HepG2 (cell line): ENCODE results near the gene NFATC3. TPM values are rescaled to one million over a fixed set of nuclear protein-coding genes. Genes with fewer than 3 reads are reported as not detected.

Experiments
- ATAC-seq: fragments of 200-7000 bp; cut with Tn5 transposase; 3 replicates; pipeline ENCODE4 v1.9.1; 2020; ENCODE audit warnings: mild to moderate bottlenecking, moderate library complexity
- BruUV-seq: library from RNA; stranded (reverse); fragments of 400-500 nt; replicated peaks from 2 replicates; lab custom pipeline; 2021; lab: Mats Ljungman, UMichigan
- CTCF ChIA-PET: fragments of 300-600 bp; formaldehyde crosslinking; extraction: SDS; loops from one replicate; lab custom pipeline; 2021; ENCODE audit warnings: low total read pairs, inconsistent platforms, low intra/inter-chr PET ratio; lab: Yijun Ruan, JAX
- POLR2A ChIA-PET: fragments of 350-600 bp; sonication (Branson Sonifier 250); formaldehyde crosslinking; loops from one replicate; lab custom pipeline; 2020; ENCODE audit warnings: antibody characterized with exemption, inconsistent platforms; lab: Yijun Ruan, JAX
- DNase-seq: peaks from one replicate; pipeline ENCODE4 v3.0.0-alpha.2; 2015; ENCODE audit warnings: low spot score
- FAIRE-seq: peaks from 3 replicates; lab custom pipeline; 2011; peaks lifted over from hg19 to GRCh38; lab: Jason Lieb, UNC
- H2AFZ ChIP-seq: one replicate; pipeline ENCODE4 v1.6.1; 2011; ENCODE audit warnings: low read length, inconsistent platforms
- H3K27ac ChIP-seq: fragments of 300-600 bp; 3 replicates; pipeline ENCODE4 v1.8.0; 2011; ENCODE audit warnings: mixed run types, mild to moderate bottlenecking, mixed read lengths, low read length, inconsistent platforms; ENCODE audit not compliant: insufficient read depth; ENCODE audit errors: extremely low read length
- H3K27me3 ChIP-seq, 2 experiments: fragments of 200-600 bp in 1 of 2; 2 replicates in 1 of 2; 3 replicates in 1 of 2; pipeline versions ENCODE4 v1.6.0 to v1.8.0; 2011; ENCODE audit warnings: low read length in 2 of 2, mild to moderate bottlenecking in 2 of 2, moderate library complexity in 2 of 2, inconsistent platforms in 1 of 2; ENCODE audit not compliant: insufficient read depth in 2 of 2, control insufficient read depth in 1 of 2
- H3K36me3 ChIP-seq, 2 experiments: fragments of 200-600 bp in 1 of 2; replicated peaks in 1 of 2; 2 replicates in 1 of 2; 3 replicates in 1 of 2; pipeline versions ENCODE4 v1.5.1 to v1.8.0; 2011; ENCODE audit warnings: low read length in 2 of 2, inconsistent platforms in 1 of 2; ENCODE audit not compliant: insufficient read depth in 2 of 2, control insufficient read depth in 1 of 2
- H3K4me1 ChIP-seq: 2 replicates; pipeline ENCODE4 v1.5.1; 2012; ENCODE audit warnings: low read length, inconsistent platforms; ENCODE audit not compliant: insufficient read depth
- H3K4me2 ChIP-seq: 2 replicates; pipeline ENCODE4 v1.6.0; 2011; ENCODE audit warnings: low read depth, low read length, inconsistent platforms
- H3K4me3 ChIP-seq, 3 experiments: fragments of 200-600 bp in 1 of 3; sonication (generic), shearing (Covaris generic) in 1 of 3; replicated peaks in 1 of 3; 2 replicates each; pipeline ENCODE4 v1.5.1; 2011 to 2016; ENCODE audit warnings: low read length in 3 of 3, inconsistent platforms in 2 of 3, low read depth in 2 of 3, mild to moderate bottlenecking in 2 of 3, control low read depth in 1 of 3, mixed read lengths in 1 of 3; ENCODE audit not compliant: insufficient read depth in 1 of 3
- H3K79me2 ChIP-seq: one replicate; pipeline ENCODE4 v1.6.1; 2011; ENCODE audit warnings: low read length, inconsistent platforms; ENCODE audit not compliant: insufficient read depth
- H3K9ac ChIP-seq: 2 replicates; pipeline ENCODE4 v1.6.0; 2011; ENCODE audit warnings: mild to moderate bottlenecking, low read depth, low read length, inconsistent platforms; ENCODE audit not compliant: insufficient read depth
- H3K9me3 ChIP-seq: 2 replicates; pipeline ENCODE4 v1.5.1; 2012; ENCODE audit warnings: mild to moderate bottlenecking, low read length
- H4K20me1 ChIP-seq: 2 replicates; pipeline ENCODE4 v1.6.0; 2011; ENCODE audit warnings: inconsistent platforms, mild to moderate bottlenecking, low read length, moderate library complexity; ENCODE audit not compliant: insufficient read depth
- ASH2L ChIP-seq: fragments of 300-600, 200-600 bp; sonication (generic); IDR thresholded peaks from 2 replicates; pipeline ENCODE4 v1.7.0; 2017; ENCODE audit warnings: low read depth, mild to moderate bottlenecking, moderate library complexity, mixed read lengths, low read length; ENCODE audit not compliant: insufficient read length
- CCDC6 ChIP-seq: sonication (generic); formaldehyde crosslinking; IDR thresholded peaks from 2 replicates; pipeline ENCODE4 v1.8.1; 2022; ENCODE audit warnings: mild to moderate bottlenecking, missing genetic modification reagents, moderate library complexity
- CEBPB ChIP-seq: IDR thresholded peaks from 2 replicates; pipeline ENCODE4 v1.6.1; 2011; ENCODE audit warnings: low read depth, low read length, improper control_type of control experiment, borderline replicate concordance
- HMG20B ChIP-seq: conservative IDR thresholded peaks from 2 replicates; pipeline ENCODE4 v1.6.1; 2016; ENCODE audit warnings: missing genetic modification reagents, missing compliant biosample characterization
- IRF2 ChIP-seq: IDR thresholded peaks from 2 replicates; pipeline ENCODE4 v1.6.1; 2018; ENCODE audit warnings: missing genetic modification reagents, missing compliant biosample characterization
- JUN ChIP-seq: sonication (generic); formaldehyde crosslinking; IDR thresholded peaks from 2 replicates; pipeline ENCODE4 v1.4.0; 2020; ENCODE audit warnings: mild to moderate bottlenecking, missing genetic modification reagents
- MAFK ChIP-seq, 2 experiments: IDR thresholded peaks in 1 of 2; conservative IDR thresholded peaks in 1 of 2; 2 replicates each; pipeline ENCODE4 v1.6.1; 2011; ENCODE audit warnings: improper control_type of control experiment in 2 of 2, low read length in 2 of 2
- MEIS1 ChIP-seq: sonication (generic); formaldehyde crosslinking; IDR thresholded peaks from 2 replicates; pipeline ENCODE4 v1.9.0; 2021; ENCODE audit warnings: mild to moderate bottlenecking, missing genetic modification reagents, moderate library complexity, borderline replicate concordance
- NFYC ChIP-seq: IDR thresholded peaks from 2 replicates; pipeline ENCODE4 v1.6.1; 2016; ENCODE audit warnings: missing genetic modification reagents, missing compliant biosample characterization
- PAWR ChIP-seq: sonication (generic); formaldehyde crosslinking; IDR thresholded peaks from 2 replicates; pipeline ENCODE4 v1.4.0; 2020; ENCODE audit warnings: missing genetic modification reagents, mild to moderate bottlenecking, borderline replicate concordance
- SIX1 ChIP-seq: sonication (generic); formaldehyde crosslinking; IDR thresholded peaks from 2 replicates; pipeline ENCODE4 v1.4.0; 2020; ENCODE audit warnings: missing genetic modification reagents, borderline replicate concordance
- ZBTB39 ChIP-seq: sonication (generic); formaldehyde crosslinking; IDR thresholded peaks from 2 replicates; pipeline ENCODE4 v1.5.0; 2020; ENCODE audit warnings: missing genetic modification reagents
- ZBTB7B ChIP-seq: sonication (generic); formaldehyde crosslinking; IDR thresholded peaks from 2 replicates; pipeline ENCODE4 v1.4.0; 2020; ENCODE audit warnings: missing genetic modification reagents
- ZFP41 ChIP-seq: sonication (generic); formaldehyde crosslinking; IDR thresholded peaks from 2 replicates; pipeline ENCODE4 v1.4.0; 2020; ENCODE audit warnings: mild to moderate bottlenecking, missing genetic modification reagents, borderline replicate concordance
- ZNF891 ChIP-seq: sonication (generic); formaldehyde crosslinking; IDR thresholded peaks from 2 replicates; pipeline ENCODE4 v1.5.0; 2020; ENCODE audit warnings: mild to moderate bottlenecking, missing genetic modification reagents
- ZSCAN9 ChIP-seq: IDR thresholded peaks from 2 replicates; pipeline ENCODE4 v1.6.1; 2016; ENCODE audit warnings: borderline replicate concordance
- WGBS: methylation state at CpG from one replicate; pipeline ENCODE4 v1.1.6; 2017; ENCODE audit warnings: low lambda C conversion rate; 5-methylcytosine and 5-hydroxymethylcytosine counted together
- in situ Hi-C: cut with HindIII; loops from 2 replicates; pipeline ENCODE4 v1.10.0; 2017; ENCODE audit warnings: low pct_unique_long_range_greater_than_20kb; ENCODE audit not compliant: extremely low pct_ligation_motif_present
- intact Hi-C: fragments of 100-400 bp; cut with micrococcal nuclease; formaldehyde crosslinking; loops from one replicate; pipeline ENCODE4 v1.10.0; 2022; ENCODE audit not compliant: unreplicated experiment
- polyA plus RNA-seq, 8 experiments: library from polyadenylated mRNA; depleted of rRNA in 3 of 8; stranded (reverse) in 7 of 8; unstranded in 1 of 8; fragments of >200 nt; fragmentation: Illumina TruSeq in 4 of 8; extraction: Trizol in 4 of 8; gene quantifications; 2 replicates each; pipeline versions ENCODE4 v1.2.1 to v1.2.3, GENCODE V29; 2011 to 2016; ENCODE audit warnings: low read depth in 4 of 8, missing spikeins in 1 of 8, mixed read lengths in 1 of 8; ENCODE audit not compliant: insufficient read depth in 1 of 8
- total RNA-seq, 5 experiments: library from RNA; depleted of rRNA; stranded (reverse); fragments of >200 nt; fragmentation: Illumina TruSeq; extraction: Trizol; gene quantifications; 2 replicates each; pipeline ENCODE4 v1.2.3, GENCODE V29; 2016; ENCODE audit warnings: low read depth in 1 of 5
- TF ChIP-seq, protein P1 (sequence below): sonication (generic); formaldehyde crosslinking; IDR thresholded peaks from 2 replicates; pipeline ENCODE4 v1.4.0; 2020; ENCODE audit warnings: missing genetic modification reagents
- TF ChIP-seq, protein P2 (sequence below): sonication (generic); formaldehyde crosslinking; IDR thresholded peaks from 2 replicates; pipeline ENCODE4 v1.5.1; 2020; ENCODE audit warnings: mild to moderate bottlenecking, missing genetic modification reagents, borderline replicate concordance

NFATC3 gene
- total and polyA plus RNA-seq, 2 of the 13 experiments (the other 11 are each of a cell fraction or from before 2014, with no cell fraction given), result 52.6 to 62.7 TPM

- no peaks in the 10 kb centered on the region for H3K9me3 ChIP-seq
- H3K27ac ChIP-seq, result peak overlapping the region; percentile 15
- H4K20me1 ChIP-seq, result peaks cover 81% of the 10 kb centered on the region
- intact Hi-C loops (loop anchor here (10.0 kb wide), 1 partner anchor 63 kb away; no protein-coding TSS in a partner anchor), in situ Hi-C loops (no loop called here)
- no TSS peak for BruUV-seq
- FAIRE-seq, result no peak
- peak; percentile 70 for DNase-seq
- peak overlapping the region; percentile 52 for H3K4me2 ChIP-seq
- no peaks in the 10 kb centered on the region; a peak in 1 of 5 replicates for H3K27me3 ChIP-seq
- no peak overlapping the region for H3K4me3 ChIP-seq
- POLR2A ChIA-PET, result interaction anchor here (2.9 kb wide), 1 partner anchor 11 kb away, joined by 13 read pairs; no protein-coding TSS in a partner anchor
- H2AFZ ChIP-seq, result no peak overlapping the region
- CTCF ChIA-PET, result no interaction called here
- H3K9ac ChIP-seq, result no peak overlapping the region
- whole genome bisulfite sequencing, result 95% methylated on average over 5 of the region's 5 CpGs
- peak; percentile 63 for ATAC-seq
- H3K79me2 ChIP-seq, result peaks cover 98% of the 10 kb centered on the region
- H3K36me3 ChIP-seq, result no peaks in the 10 kb centered on the region
- H3K4me1 ChIP-seq, result peaks cover 88% of the 10 kb centered on the region
- no peak for TF ChIP-seq CCDC6
- TF ChIP-seq, protein P1, sequence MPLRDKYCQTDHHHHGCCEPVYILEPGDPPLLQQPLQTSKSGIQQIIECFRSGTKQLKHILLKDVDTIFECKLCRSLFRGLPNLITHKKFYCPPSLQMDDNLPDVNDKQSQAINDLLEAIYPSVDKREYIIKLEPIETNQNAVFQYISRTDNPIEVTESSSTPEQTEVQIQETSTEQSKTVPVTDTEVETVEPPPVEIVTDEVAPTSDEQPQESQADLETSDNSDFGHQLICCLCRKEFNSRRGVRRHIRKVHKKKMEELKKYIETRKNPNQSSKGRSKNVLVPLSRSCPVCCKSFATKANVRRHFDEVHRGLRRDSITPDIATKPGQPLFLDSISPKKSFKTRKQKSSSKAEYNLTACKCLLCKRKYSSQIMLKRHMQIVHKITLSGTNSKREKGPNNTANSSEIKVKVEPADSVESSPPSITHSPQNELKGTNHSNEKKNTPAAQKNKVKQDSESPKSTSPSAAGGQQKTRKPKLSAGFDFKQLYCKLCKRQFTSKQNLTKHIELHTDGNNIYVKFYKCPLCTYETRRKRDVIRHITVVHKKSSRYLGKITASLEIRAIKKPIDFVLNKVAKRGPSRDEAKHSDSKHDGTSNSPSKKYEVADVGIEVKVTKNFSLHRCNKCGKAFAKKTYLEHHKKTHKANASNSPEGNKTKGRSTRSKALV (CRISPR knock-in tag), result no peak
- TF ChIP-seq IRF2, result 0 out of 2 replicates have a peak, but pooled peaks have one; percentile 36
- TF ChIP-seq MAFK (conservative IDR thresholded peaks at IDR 0.05 in 1 of 2, IDR thresholded peaks at IDR 0.05 in 1 of 2; ENCODE audit: low read length in 2 of 2), result 0 out of 4 replicates have a peak, but pooled peaks of 1 of the 2 experiments have one; percentile 18
- TF ChIP-seq HMG20B, result no peak
- 0 out of 2 replicates have a peak, but pooled peaks have one; percentile 51 for TF ChIP-seq ZBTB7B
- no peak for TF ChIP-seq CEBPB
- TF ChIP-seq PAWR (CRISPR knock-in tag), result no peak
- TF ChIP-seq ASH2L, result no peak
- TF ChIP-seq NFYC (CRISPR knock-in tag), result no peak
- TF ChIP-seq SIX1 (CRISPR knock-in tag), result peak; percentile 11; the same call in 1 of the 2 replicates
- TF ChIP-seq MEIS1 (CRISPR knock-in tag), result no peak
- TF ChIP-seq ZBTB39 (CRISPR knock-in tag), result no peak
- TF ChIP-seq ZSCAN9 (CRISPR knock-in tag), result peak; percentile 29; the same call in 1 of the 2 replicates
- no peak for TF ChIP-seq JUN
- no peak for TF ChIP-seq ZFP41 (CRISPR knock-in tag)
- no peak for TF ChIP-seq ZNF891
- TF ChIP-seq, protein P2, sequence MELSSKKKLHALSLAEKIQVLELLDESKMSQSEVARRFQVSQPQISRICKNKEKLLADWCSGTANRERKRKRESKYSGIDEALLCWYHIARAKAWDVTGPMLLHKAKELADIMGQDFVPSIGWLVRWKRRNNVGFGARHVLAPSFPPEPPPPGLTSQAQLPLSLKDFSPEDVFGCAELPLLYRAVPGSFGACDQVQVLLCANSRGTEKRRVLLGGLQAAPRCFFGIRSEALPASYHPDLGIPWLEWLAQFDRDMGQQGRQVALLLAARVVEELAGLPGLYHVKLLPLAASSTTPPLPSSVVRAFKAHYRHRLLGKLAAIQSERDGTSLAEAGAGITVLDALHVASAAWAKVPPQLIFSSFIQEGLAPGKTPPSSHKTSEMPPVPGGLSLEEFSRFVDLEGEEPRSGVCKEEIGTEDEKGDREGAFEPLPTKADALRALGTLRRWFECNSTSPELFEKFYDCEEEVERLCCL (CRISPR knock-in tag), result no peak
Observed at GRCh38 chr16:68091380-68092261, 6.5 kb downstream of the NFATC3 start.
